Colonic mucosa (tissue), 4 donors: ENCODE results near the gene LTBP4. TPM values are rescaled to one million over a fixed set of nuclear protein-coding genes. Genes with fewer than 3 reads are reported as not detected.

ENCODE experiments used
- DNase-seq: peaks from one replicate; pipeline ENCODE4 v3.0.0-alpha.2; 2020
- H3K27ac ChIP-seq: fragments of 200-600 bp; one replicate; pipeline ENCODE4 v1.8.0; 2021
- H3K27me3 ChIP-seq: fragments of 200-600 bp; one replicate; pipeline ENCODE4 v1.8.0; 2021
- H3K36me3 ChIP-seq: fragments of 200-600 bp; one replicate; pipeline ENCODE4 v1.8.0; 2021
- H3K4me1 ChIP-seq: fragments of 200-600 bp; one replicate; pipeline ENCODE4 v1.8.0; 2021; ENCODE audit warnings: mild to moderate bottlenecking
- H3K4me3 ChIP-seq: fragments of 200-600 bp; one replicate; pipeline ENCODE4 v1.8.0; 2021
- H3K9ac ChIP-seq, 2 donors: one replicate each; pipeline ENCODE4 v1.7.0; 2013; ENCODE audit warnings: control low read depth in 2 of 2, low read depth in 2 of 2, low read length in 2 of 2
- H3K9me3 ChIP-seq: fragments of 200-600 bp; one replicate; pipeline ENCODE4 v1.8.0; 2021
- CTCF ChIP-seq: fragments of 200-600 bp; IDR thresholded peaks from one replicate; pipeline ENCODE4 v1.8.0; 2022; ENCODE audit warnings: antibody characterized with exemption, mild to moderate bottlenecking
- intact Hi-C: fragments of 100-400 bp; cut with DNase I; formaldehyde crosslinking; loops from one replicate; pipeline ENCODE4 v1.14.1; 2022
- total RNA-seq, 2 donors: library from RNA; stranded (reverse); fragmentation: NEBNext Ultra II Directional in 1 of 2; extraction: Animal tissue kit (Norgen Biotek cat#: 25700) in 1 of 2; gene quantifications; one replicate each; pipeline ENCODE4 v1.2.1, GENCODE V29; 2021
- donor health status: healthy.
- donor health status: DM: no; HTN: no; CAD: no.
- donor health status: DM: no; HTN: no; CAD: no.

The LTBP4 gene
- total RNA-seq, 2 donors from 2014 or later, result 143 to 231 TPM

GRCh38 chr19:40596608-40597328 lies 4.4 kb upstream of the LTBP4 start:
- no peak for TF ChIP-seq CTCF
- DNase-seq, result peak; percentile 54
- Histone ChIP-seq H3K4me1 (peaks cover 9% of the 10 kb centered on the region), H3K9me3 (no peaks in the 10 kb centered on the region), H3K27ac (no peak overlapping the region), H3K27me3 (peaks cover 41% of the 10 kb centered on the region), H3K36me3 (no peaks in the 10 kb centered on the region), H3K9ac (no peak overlapping the region), H3K4me3 (peak overlapping the region; percentile 14)
- intact Hi-C loops, result loop anchor here (5.0 kb wide), 2 partner anchors 49 to 69 kb away; no protein-coding TSS in a partner anchor

- Histone ChIP-seq H3K9ac (no peak overlapping the region), H3K27me3 (peaks cover 41% of the 10 kb centered on the region), H3K4me1 (peaks cover 12% of the 10 kb centered on the region), H3K36me3 (no peaks in the 10 kb centered on the region), H3K9me3 (no peaks in the 10 kb centered on the region), H3K27ac (no peak overlapping the region), H3K4me3 (peak overlapping the region; percentile 14)
- no peak for DNase-seq
- no peak for TF ChIP-seq CTCF
- intact Hi-C loops, result loop anchor here (5.0 kb wide), 2 partner anchors 50 to 70 kb away; no protein-coding TSS in a partner anchor
Observed at GRCh38 chr19:40597329-40597838, 3.8 kb upstream of the LTBP4 start.

GRCh38 chr19:40598121-40598917 lies 2.9 kb upstream of the LTBP4 start:
- H3K4me3 ChIP-seq, result no peak overlapping the region
- intact Hi-C loops, result loop anchor here (5.0 kb wide), 2 partner anchors 51 to 71 kb away; no protein-coding TSS in a partner anchor
- H3K9me3 ChIP-seq, result no peaks in the 10 kb centered on the region
- DNase-seq, result peak; percentile 92
- TF ChIP-seq CTCF, result peak; percentile 98
- H3K36me3 ChIP-seq, result no peaks in the 10 kb centered on the region
- H3K27ac ChIP-seq, result no peak overlapping the region
- no peak overlapping the region for H3K9ac ChIP-seq
- H3K27me3 ChIP-seq, result peaks cover 41% of the 10 kb centered on the region
- H3K4me1 ChIP-seq, result peaks cover 22% of the 10 kb centered on the region

- H3K4me3 ChIP-seq, result no peak overlapping the region
Observed at GRCh38 chr19:40598918-40599307, 2.3 kb upstream of the LTBP4 start.

More at GRCh38 chr19:40598918-40599307, 2.3 kb upstream of the LTBP4 start:
- Histone ChIP-seq H3K9me3 (no peaks in the 10 kb centered on the region), H3K4me1 (peaks cover 23% of the 10 kb centered on the region), H3K27me3 (peaks cover 41% of the 10 kb centered on the region), H3K9ac (peak overlapping the region; percentile 20 to 40), H3K36me3 (no peaks in the 10 kb centered on the region), H3K27ac (peak overlapping the region; percentile 24)
- TF ChIP-seq CTCF, result no peak
- intact Hi-C loops, result loop anchor here (5.0 kb wide), 2 partner anchors 52 to 72 kb away; no protein-coding TSS in a partner anchor
- no peak for DNase-seq
